T-helper 1 cell treated with Interleukin-12 subunit alpha and Interleukin-12 subunit beta and Interleukin-4 antibody, amounts not matched to agents 30 μg/mL and 1 μg/mL, for 36 hours (primary cell): ENCODE measurements around the gene SCN11A.

ENCODE experiments used
- H3K27ac Mint-ChIP-seq: one replicate; pipeline ENCODE4 v1.8.0; 2021; ENCODE audit warnings: mild to moderate bottlenecking, mixed read lengths
- H3K27me3 Mint-ChIP-seq: one replicate; pipeline ENCODE4 v1.8.0; 2021; ENCODE audit warnings: low read depth, mixed read lengths
- H3K36me3 Mint-ChIP-seq: one replicate; pipeline ENCODE4 v1.8.0; 2021; ENCODE audit warnings: low read depth, mixed read lengths
- H3K4me1 Mint-ChIP-seq: one replicate; pipeline ENCODE4 v1.8.0; 2021; ENCODE audit warnings: low read depth, mixed read lengths
- H3K4me3 Mint-ChIP-seq: one replicate; pipeline ENCODE4 v1.8.0; 2021; ENCODE audit warnings: mild to moderate bottlenecking, moderate library complexity, mixed read lengths
- H3K9me3 Mint-ChIP-seq: one replicate; pipeline ENCODE4 v1.8.0; 2021; ENCODE audit warnings: mixed read lengths

The SCN11A gene

DNA sequence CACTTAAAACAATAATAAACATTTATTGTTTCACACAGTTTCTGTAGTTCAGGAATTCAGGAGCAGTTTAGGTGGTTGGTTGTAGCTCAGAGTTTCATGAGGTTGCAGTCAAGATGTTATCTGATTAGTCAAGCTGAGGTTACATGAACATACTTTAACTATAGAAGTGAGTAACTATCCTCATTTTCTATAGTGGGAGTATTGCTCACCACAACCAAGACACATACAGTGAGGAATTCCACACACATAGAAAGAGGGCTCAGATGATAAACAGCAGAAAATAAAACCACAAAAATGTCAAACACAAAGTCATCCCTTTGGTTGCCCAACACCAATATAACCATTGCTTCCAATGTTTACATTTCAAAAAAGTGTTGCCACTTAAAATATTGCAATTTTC is 13.6 kb downstream of the SCN11A start:
- Mint-ChIP-seq H3K36me3 (peaks cover 2% of the 10 kb centered on the region), H3K27ac (no peak overlapping the region), H3K4me3 (no peak overlapping the region), H3K27me3 (peaks cover 13% of the 10 kb centered on the region), H3K9me3 (peaks cover 16% of the 10 kb centered on the region), H3K4me1 (no peaks in the 10 kb centered on the region)

DNA sequence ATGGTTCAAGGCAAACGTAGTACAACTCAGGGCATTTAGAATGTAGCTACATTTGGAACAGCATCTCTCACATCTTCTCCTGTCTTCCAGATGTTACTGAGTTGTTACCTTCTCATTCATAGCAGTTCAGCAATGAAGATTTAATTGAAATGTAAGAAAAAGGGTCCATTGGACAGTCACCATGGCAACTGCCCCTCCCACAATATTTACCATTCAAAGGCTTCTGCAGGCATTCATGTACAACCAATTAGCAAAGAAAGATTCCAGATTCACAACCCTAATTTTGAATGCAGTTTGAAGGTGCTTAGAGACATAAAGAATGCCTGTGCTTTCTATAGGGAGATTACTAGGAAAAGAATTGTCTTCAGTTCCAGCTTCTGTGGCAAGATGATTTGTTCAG is 22.2 kb downstream of the SCN11A start:
- Mint-ChIP-seq H3K9me3 (no peaks in the 10 kb centered on the region), H3K27me3 (peaks cover 32% of the 10 kb centered on the region), H3K36me3 (no peaks in the 10 kb centered on the region), H3K4me1 (no peaks in the 10 kb centered on the region), H3K27ac (no peak overlapping the region), H3K4me3 (no peak overlapping the region)

GRCh38 chr3:39028546-39028945 is 23.2 kb downstream of the SCN11A start:
- Mint-ChIP-seq H3K4me3 (no peak overlapping the region), H3K36me3 (no peaks in the 10 kb centered on the region), H3K27me3 (peaks cover 32% of the 10 kb centered on the region), H3K27ac (no peak overlapping the region), H3K4me1 (no peaks in the 10 kb centered on the region), H3K9me3 (no peaks in the 10 kb centered on the region)

GRCh38 chr3:39025222-39025970 is 26.3 kb downstream of the SCN11A start:
- H3K27me3 Mint-ChIP-seq: peaks cover 32% of the 10 kb centered on the region
- H3K4me1 Mint-ChIP-seq: peaks cover 2% of the 10 kb centered on the region
- H3K4me3 Mint-ChIP-seq: no peak overlapping the region
- H3K9me3 Mint-ChIP-seq: no peaks in the 10 kb centered on the region
- no peak overlapping the region for H3K27ac Mint-ChIP-seq
- no peaks in the 10 kb centered on the region for H3K36me3 Mint-ChIP-seq

- H3K27ac Mint-ChIP-seq: no peak overlapping the region
- peaks cover 26% of the 10 kb centered on the region for H3K27me3 Mint-ChIP-seq
- no peaks in the 10 kb centered on the region for H3K36me3 Mint-ChIP-seq
- H3K4me3 Mint-ChIP-seq: no peak overlapping the region
- no peaks in the 10 kb centered on the region for H3K9me3 Mint-ChIP-seq
- peaks cover 2% of the 10 kb centered on the region for H3K4me1 Mint-ChIP-seq
Observed at GRCh38 chr3:39024497-39024896, 27.2 kb downstream of the SCN11A start.

GRCh38 chr3:39022286-39022630 is 29.5 kb downstream of the SCN11A start:
- no peak overlapping the region for H3K4me3 Mint-ChIP-seq
- no peak overlapping the region for H3K27ac Mint-ChIP-seq
- no peaks in the 10 kb centered on the region for H3K36me3 Mint-ChIP-seq
- H3K27me3 Mint-ChIP-seq: peaks cover 29% of the 10 kb centered on the region
- no peaks in the 10 kb centered on the region for H3K9me3 Mint-ChIP-seq
- peaks cover 2% of the 10 kb centered on the region for H3K4me1 Mint-ChIP-seq

GRCh38 chr3:39021465-39022285 is 30.1 kb downstream of the SCN11A start:
- peaks cover 2% of the 10 kb centered on the region for H3K4me1 Mint-ChIP-seq
- peaks cover 23% of the 10 kb centered on the region for H3K27me3 Mint-ChIP-seq
- H3K36me3 Mint-ChIP-seq: no peaks in the 10 kb centered on the region
- no peaks in the 10 kb centered on the region for H3K9me3 Mint-ChIP-seq
- no peak overlapping the region for H3K4me3 Mint-ChIP-seq
- no peak overlapping the region for H3K27ac Mint-ChIP-seq

DNA sequence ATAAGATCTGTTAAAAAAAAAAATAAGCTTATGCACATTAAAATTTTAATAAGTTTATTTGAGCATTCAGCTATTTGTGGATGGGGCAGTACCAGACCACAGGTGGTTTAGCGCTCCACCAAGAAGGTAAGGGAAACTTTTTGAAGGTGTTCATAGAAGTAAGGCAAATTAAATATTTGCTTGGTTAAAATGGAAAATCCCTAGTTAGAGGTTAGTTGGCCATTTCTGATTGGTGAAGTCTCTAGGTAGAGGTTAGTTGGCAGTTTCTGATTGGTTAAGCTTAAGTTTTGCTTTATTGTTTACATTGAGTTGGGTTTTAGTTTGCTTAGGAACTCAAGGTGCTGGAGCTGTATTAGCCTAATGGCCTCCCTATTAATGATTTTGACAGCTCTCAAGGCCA is 30.7 kb downstream of the SCN11A start:
- H3K9me3 Mint-ChIP-seq: no peaks in the 10 kb centered on the region
- peaks cover 2% of the 10 kb centered on the region for H3K4me1 Mint-ChIP-seq
- H3K4me3 Mint-ChIP-seq: no peak overlapping the region
- H3K27ac Mint-ChIP-seq: no peak overlapping the region
- peaks cover 19% of the 10 kb centered on the region for H3K27me3 Mint-ChIP-seq
- no peaks in the 10 kb centered on the region for H3K36me3 Mint-ChIP-seq

DNA sequence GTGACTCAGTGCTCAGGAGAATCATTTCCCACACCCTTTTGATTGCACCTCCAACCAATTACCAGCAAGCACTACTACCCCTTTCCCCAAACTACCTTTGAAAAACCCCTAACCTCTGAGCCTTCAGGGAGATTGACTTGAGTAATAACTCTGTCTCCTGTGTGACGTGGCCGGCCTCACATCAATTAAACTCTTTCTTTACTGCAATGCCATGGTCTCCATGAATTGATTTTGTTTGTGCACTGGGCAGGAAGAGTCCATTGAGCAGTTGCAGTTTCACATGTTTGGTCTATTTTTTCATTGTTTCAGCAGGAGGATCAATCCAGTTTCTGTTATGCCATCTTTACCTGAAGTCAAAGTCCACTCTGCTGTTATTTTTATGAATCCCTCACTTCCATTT is 32.4 kb downstream of the SCN11A start:
- H3K4me3 Mint-ChIP-seq: no peak overlapping the region
- H3K27ac Mint-ChIP-seq: no peak overlapping the region
- no peaks in the 10 kb centered on the region for H3K36me3 Mint-ChIP-seq
- H3K4me1 Mint-ChIP-seq: peaks cover 2% of the 10 kb centered on the region
- H3K27me3 Mint-ChIP-seq: peaks cover 21% of the 10 kb centered on the region
- H3K9me3 Mint-ChIP-seq: no peaks in the 10 kb centered on the region

DNA sequence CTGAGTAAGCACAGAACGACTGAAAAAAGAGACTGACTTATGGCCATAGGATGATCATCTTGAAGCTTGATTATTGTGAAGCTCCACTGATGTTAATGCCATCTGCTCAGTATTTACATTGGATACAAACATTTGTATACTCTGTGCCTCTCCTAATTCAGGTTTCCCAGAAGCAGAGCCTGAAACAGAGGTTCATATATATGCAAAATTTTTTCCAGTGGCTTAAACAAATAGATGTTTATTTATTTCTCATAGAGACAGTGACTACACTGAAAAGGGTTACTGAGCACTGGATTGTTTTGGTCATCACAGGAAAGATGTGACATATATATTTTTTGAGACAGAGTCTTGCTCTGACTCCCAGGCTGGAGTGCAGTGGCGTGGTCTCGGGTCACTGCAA is 36.3 kb downstream of the SCN11A start:
- Mint-ChIP-seq H3K27ac (no peak overlapping the region), H3K4me1 (no peaks in the 10 kb centered on the region), H3K27me3 (peaks cover 28% of the 10 kb centered on the region)

GRCh38 chr3:39013921-39014509 is 37.7 kb downstream of the SCN11A start:
- no peaks in the 10 kb centered on the region for H3K4me1 Mint-ChIP-seq
- no peak overlapping the region for H3K4me3 Mint-ChIP-seq
- peaks cover 23% of the 10 kb centered on the region for H3K27me3 Mint-ChIP-seq
- H3K36me3 Mint-ChIP-seq: no peaks in the 10 kb centered on the region
- no peaks in the 10 kb centered on the region for H3K9me3 Mint-ChIP-seq
- H3K27ac Mint-ChIP-seq: no peak overlapping the region

More for the DNA sequence above, 36.3 kb downstream of the SCN11A start:
- no peak overlapping the region for H3K4me3 Mint-ChIP-seq
- H3K36me3 Mint-ChIP-seq: no peaks in the 10 kb centered on the region
- H3K9me3 Mint-ChIP-seq: no peaks in the 10 kb centered on the region

GRCh38 chr3:39013289-39013688 is 38.5 kb downstream of the SCN11A start:
- H3K27ac Mint-ChIP-seq: no peak overlapping the region
- no peak overlapping the region for H3K4me3 Mint-ChIP-seq
- H3K9me3 Mint-ChIP-seq: no peaks in the 10 kb centered on the region
- H3K4me1 Mint-ChIP-seq: no peaks in the 10 kb centered on the region
- peaks cover 21% of the 10 kb centered on the region for H3K27me3 Mint-ChIP-seq
- H3K36me3 Mint-ChIP-seq: no peaks in the 10 kb centered on the region

DNA sequence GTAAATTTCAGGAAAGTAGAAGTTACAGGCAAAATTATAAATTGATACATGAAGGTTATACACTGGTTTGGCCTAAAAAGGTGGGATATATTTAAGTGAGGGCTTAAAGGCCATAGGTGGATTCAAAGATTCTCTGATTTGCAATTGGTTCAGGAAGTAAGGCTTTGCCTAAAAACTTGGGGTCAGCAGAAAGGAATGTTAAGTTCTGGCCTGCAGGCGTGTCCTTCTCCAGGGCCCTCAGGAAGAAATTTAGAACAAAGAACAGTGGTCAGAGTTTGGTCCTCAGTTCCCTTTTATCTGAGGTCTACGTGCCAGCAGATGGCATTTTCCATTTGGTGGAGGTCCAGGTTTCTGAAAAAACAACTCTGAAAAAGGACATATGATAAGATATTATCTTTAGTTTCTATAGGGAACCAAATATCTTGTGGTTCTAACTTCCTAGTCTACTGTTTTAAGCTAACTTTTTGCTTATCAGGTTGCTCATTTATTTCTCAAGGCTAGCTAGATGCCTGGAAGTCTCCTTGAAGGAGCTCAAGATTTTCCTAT is 40.5 kb downstream of the SCN11A start:
- H3K36me3 Mint-ChIP-seq: no peaks in the 10 kb centered on the region
- no peaks in the 10 kb centered on the region for H3K4me1 Mint-ChIP-seq
- peaks cover 34% of the 10 kb centered on the region for H3K27me3 Mint-ChIP-seq
- no peak overlapping the region for H3K27ac Mint-ChIP-seq
- no peak overlapping the region for H3K4me3 Mint-ChIP-seq
- no peaks in the 10 kb centered on the region for H3K9me3 Mint-ChIP-seq

GRCh38 chr3:39005295-39005694 is 46.4 kb downstream of the SCN11A start:
- no peaks in the 10 kb centered on the region for H3K9me3 Mint-ChIP-seq
- peaks cover 35% of the 10 kb centered on the region for H3K27me3 Mint-ChIP-seq
- no peaks in the 10 kb centered on the region for H3K36me3 Mint-ChIP-seq
- H3K4me3 Mint-ChIP-seq: no peak overlapping the region
- H3K27ac Mint-ChIP-seq: no peak overlapping the region
- H3K4me1 Mint-ChIP-seq: no peaks in the 10 kb centered on the region
